ENCODE measurements around the gene ZFPM1.
"Not testable (repeated sequence)": the region's sequence is repeated elsewhere in the genome, so short reads cannot be mapped to it uniquely, and the experiment has no call there.

The ZFPM1 gene

GRCh38 chr16:88468275-88469129 is 15.4 kb downstream of the ZFPM1 start:
- DNase-seq: peak; percentile 37 to 39

GRCh38 chr16:88469615-88470395 is 16.7 kb downstream of the ZFPM1 start:
- DNase-seq: no peak

- not testable (repeated sequence) for DNase-seq
Observed at GRCh38 chr16:88470396-88470680, 17.3 kb downstream of the ZFPM1 start.

GRCh38 chr16:88470696-88471095 is 17.6 kb downstream of the ZFPM1 start:
- not testable (repeated sequence) for DNase-seq

- DNase-seq: no peak
Observed at GRCh38 chr16:88471115-88471514, 18.0 kb downstream of the ZFPM1 start.

- DNase-seq: no peak
Observed at GRCh38 chr16:88471575-88471974, 18.5 kb downstream of the ZFPM1 start.

- no peak for DNase-seq
Observed at GRCh38 chr16:88472069-88472468, 19.0 kb downstream of the ZFPM1 start.

- DNase-seq: no peak
Observed at GRCh38 chr16:88472637-88473205, 19.6 kb downstream of the ZFPM1 start.

- no peak for DNase-seq
Observed at GRCh38 chr16:88473666-88474534, 20.8 kb downstream of the ZFPM1 start.

- DNase-seq: no peak
Observed at GRCh38 chr16:88475037-88475436, 22.0 kb downstream of the ZFPM1 start.

- DNase-seq: no peak
Observed at GRCh38 chr16:88476203-88476602, 23.1 kb downstream of the ZFPM1 start.

GRCh38 chr16:88476817-88477397 is 23.8 kb downstream of the ZFPM1 start:
- no peak for DNase-seq

GRCh38 chr16:88477631-88478519 is 24.8 kb downstream of the ZFPM1 start:
- no peak for DNase-seq

- DNase-seq: no peak
Observed at GRCh38 chr16:88478889-88479792, 26.1 kb downstream of the ZFPM1 start.

GRCh38 chr16:88479793-88480760 is 27.0 kb downstream of the ZFPM1 start:
- no peak for DNase-seq

GRCh38 chr16:88480829-88481228 is 27.7 kb downstream of the ZFPM1 start:
- DNase-seq: no peak

- DNase-seq: no peak
Observed at GRCh38 chr16:88481851-88482250, 28.8 kb downstream of the ZFPM1 start.

- no peak for DNase-seq
Observed at GRCh38 chr16:88482630-88483391, 29.7 kb downstream of the ZFPM1 start.

GRCh38 chr16:88483392-88483641 is 30.2 kb downstream of the ZFPM1 start:
- no peak for DNase-seq
